GM19035 (cell line): ENCODE results near the gene AMIGO1.

ENCODE experiments used
- ATAC-seq: cut with Tn5 transposase; IDR thresholded peaks from one replicate; pipeline ENCODE4 v1.9.1; 2021; ENCODE audit not compliant: unreplicated experiment

The AMIGO1 gene

GRCh38 chr1:109504974-109505373 is 4.6 kb downstream of the AMIGO1 start:
- no peak for ATAC-seq

- no peak for ATAC-seq
Observed at GRCh38 chr1:109503935-109504334, 5.6 kb downstream of the AMIGO1 start.

- no peak for ATAC-seq
Observed at GRCh38 chr1:109502364-109502851, 7.1 kb downstream of the AMIGO1 start.

GRCh38 chr1:109501644-109502363 is 7.7 kb downstream of the AMIGO1 start:
- no peak for ATAC-seq

GRCh38 chr1:109500941-109501381 is 8.6 kb downstream of the AMIGO1 start:
- no peak for ATAC-seq

- no peak for ATAC-seq
Observed at GRCh38 chr1:109499661-109500536, 9.6 kb downstream of the AMIGO1 start.

GRCh38 chr1:109499081-109499480 is 10.4 kb downstream of the AMIGO1 start:
- ATAC-seq, result no peak

- ATAC-seq, result no peak
Observed at GRCh38 chr1:109498161-109498801, 11.2 kb downstream of the AMIGO1 start.

GRCh38 chr1:109497449-109498160 is 11.9 kb downstream of the AMIGO1 start:
- ATAC-seq, result no peak

GRCh38 chr1:109495738-109496137 is 13.8 kb downstream of the AMIGO1 start:
- ATAC-seq, result no peak

GRCh38 chr1:109493805-109494539 is 15.6 kb downstream of the AMIGO1 start, which contains the start of gene CYB561D1:
Gene CYB561D1, plus strand, starts transcription at chr1:109494094. Its CDS starts 46 bp downstream, at chr1:109494140.
- peak; percentile 89 for ATAC-seq

- no peak for ATAC-seq
Observed at GRCh38 chr1:109493227-109493626, 16.3 kb downstream of the AMIGO1 start.

GRCh38 chr1:109492779-109493178 is 16.7 kb downstream of the AMIGO1 start:
- no peak for ATAC-seq

GRCh38 chr1:109491372-109491771 is 18.2 kb downstream of the AMIGO1 start:
- ATAC-seq, result no peak

- ATAC-seq, result no peak
Observed at GRCh38 chr1:109490934-109491302, 18.6 kb downstream of the AMIGO1 start.

GRCh38 chr1:109490029-109490933 is 19.2 kb downstream of the AMIGO1 start:
- no peak for ATAC-seq

- ATAC-seq, result no peak
Observed at GRCh38 chr1:109488696-109489095, 20.8 kb downstream of the AMIGO1 start.

- no peak for ATAC-seq
Observed at GRCh38 chr1:109488201-109488600, 21.3 kb downstream of the AMIGO1 start.

- ATAC-seq, result no peak
Observed at GRCh38 chr1:109487261-109487660, 22.3 kb downstream of the AMIGO1 start.
